HepG2 (cell line): ENCODE data around the gene ELSPBP1. TPM values are rescaled to one million over a fixed set of nuclear protein-coding genes. Genes with fewer than 3 reads are reported as not detected.

Experiments used
- ATAC-seq: fragments of 200-7000 bp; cut with Tn5 transposase; 3 replicates; pipeline ENCODE4 v1.9.1; 2020; ENCODE audit warnings: mild to moderate bottlenecking, moderate library complexity
- BruUV-seq: library from RNA; stranded (reverse); fragments of 400-500 nt; replicated peaks from 2 replicates; lab custom pipeline; 2021; lab: Mats Ljungman, UMichigan
- CTCF ChIA-PET: fragments of 300-600 bp; formaldehyde crosslinking; extraction: SDS; loops from one replicate; lab custom pipeline; 2021; ENCODE audit warnings: low total read pairs, inconsistent platforms, low intra/inter-chr PET ratio; lab: Yijun Ruan, JAX
- POLR2A ChIA-PET: fragments of 350-600 bp; sonication (Branson Sonifier 250); formaldehyde crosslinking; loops from one replicate; lab custom pipeline; 2020; ENCODE audit warnings: antibody characterized with exemption, inconsistent platforms; lab: Yijun Ruan, JAX
- DNase-seq: peaks from one replicate; pipeline ENCODE4 v3.0.0-alpha.2; 2015; ENCODE audit warnings: low spot score
- FAIRE-seq: peaks from 3 replicates; lab custom pipeline; 2011; peaks lifted over from hg19 to GRCh38; lab: Jason Lieb, UNC
- H2AFZ ChIP-seq: one replicate; pipeline ENCODE4 v1.6.1; 2011; ENCODE audit warnings: low read length, inconsistent platforms
- H3K27ac ChIP-seq: fragments of 300-600 bp; 3 replicates; pipeline ENCODE4 v1.8.0; 2011; ENCODE audit warnings: mixed run types, mild to moderate bottlenecking, mixed read lengths, low read length, inconsistent platforms; ENCODE audit not compliant: insufficient read depth; ENCODE audit errors: extremely low read length
- H3K27me3 ChIP-seq, 2 experiments: fragments of 200-600 bp in 1 of 2; 2 replicates in 1 of 2; 3 replicates in 1 of 2; pipeline versions ENCODE4 v1.6.0 to v1.8.0; 2011; ENCODE audit warnings: low read length in 2 of 2, mild to moderate bottlenecking in 2 of 2, moderate library complexity in 2 of 2, inconsistent platforms in 1 of 2; ENCODE audit not compliant: insufficient read depth in 2 of 2, control insufficient read depth in 1 of 2
- H3K36me3 ChIP-seq, 2 experiments: fragments of 200-600 bp in 1 of 2; replicated peaks in 1 of 2; 2 replicates in 1 of 2; 3 replicates in 1 of 2; pipeline versions ENCODE4 v1.5.1 to v1.8.0; 2011; ENCODE audit warnings: low read length in 2 of 2, inconsistent platforms in 1 of 2; ENCODE audit not compliant: insufficient read depth in 2 of 2, control insufficient read depth in 1 of 2
- H3K4me1 ChIP-seq: 2 replicates; pipeline ENCODE4 v1.5.1; 2012; ENCODE audit warnings: low read length, inconsistent platforms; ENCODE audit not compliant: insufficient read depth
- H3K4me2 ChIP-seq: 2 replicates; pipeline ENCODE4 v1.6.0; 2011; ENCODE audit warnings: low read depth, low read length, inconsistent platforms
- H3K4me3 ChIP-seq, 3 experiments: fragments of 200-600 bp in 1 of 3; sonication (generic), shearing (Covaris generic) in 1 of 3; replicated peaks in 1 of 3; 2 replicates each; pipeline ENCODE4 v1.5.1; 2011 to 2016; ENCODE audit warnings: low read length in 3 of 3, inconsistent platforms in 2 of 3, low read depth in 2 of 3, mild to moderate bottlenecking in 2 of 3, control low read depth in 1 of 3, mixed read lengths in 1 of 3; ENCODE audit not compliant: insufficient read depth in 1 of 3
- H3K79me2 ChIP-seq: one replicate; pipeline ENCODE4 v1.6.1; 2011; ENCODE audit warnings: low read length, inconsistent platforms; ENCODE audit not compliant: insufficient read depth
- H3K9ac ChIP-seq: 2 replicates; pipeline ENCODE4 v1.6.0; 2011; ENCODE audit warnings: mild to moderate bottlenecking, low read depth, low read length, inconsistent platforms; ENCODE audit not compliant: insufficient read depth
- H3K9me3 ChIP-seq: 2 replicates; pipeline ENCODE4 v1.5.1; 2012; ENCODE audit warnings: mild to moderate bottlenecking, low read length
- H4K20me1 ChIP-seq: 2 replicates; pipeline ENCODE4 v1.6.0; 2011; ENCODE audit warnings: inconsistent platforms, mild to moderate bottlenecking, low read length, moderate library complexity; ENCODE audit not compliant: insufficient read depth
- BRD4 ChIP-seq: sonication (generic); formaldehyde crosslinking; IDR thresholded peaks from 2 replicates; pipeline ENCODE4 v1.4.0; 2020; ENCODE audit warnings: missing genetic modification reagents
- EEA1 ChIP-seq: sonication (generic); formaldehyde crosslinking; IDR thresholded peaks from 2 replicates; pipeline ENCODE4 v1.5.1; 2020; ENCODE audit warnings: mild to moderate bottlenecking, missing genetic modification reagents, borderline replicate concordance
- KAT8 ChIP-seq: IDR thresholded peaks from 2 replicates; pipeline ENCODE4 v1.6.1; 2016; ENCODE audit warnings: missing genetic modification reagents, missing compliant biosample characterization
- NBN ChIP-seq: fragments of 450-650 bp; conservative IDR thresholded peaks from 2 replicates; pipeline ENCODE4 v1.6.1; 2017
- ONECUT2 ChIP-seq: sonication (generic); formaldehyde crosslinking; IDR thresholded peaks from 2 replicates; pipeline ENCODE4 v1.4.0; 2020; ENCODE audit warnings: missing genetic modification reagents
- SNAI1 ChIP-seq: sonication (generic); formaldehyde crosslinking; IDR thresholded peaks from 2 replicates; pipeline ENCODE4 v1.5.0; 2020; ENCODE audit warnings: mild to moderate bottlenecking, missing genetic modification reagents, borderline replicate concordance
- SRSF9 ChIP-seq: fragments of 200-400 bp; formaldehyde crosslinking; IDR thresholded peaks from 2 replicates; pipeline ENCODE4 v1.6.1; 2018; ENCODE audit warnings: borderline replicate concordance, mild to moderate bottlenecking, low read depth, low read length; ENCODE audit not compliant: insufficient read depth, poor library complexity, severe bottlenecking
- WIZ ChIP-seq: sonication (generic); formaldehyde crosslinking; IDR thresholded peaks from 2 replicates; pipeline ENCODE4 v1.5.1; 2020; ENCODE audit warnings: mild to moderate bottlenecking, missing genetic modification reagents
- ZNF3 ChIP-seq: IDR thresholded peaks from 2 replicates; pipeline ENCODE4 v1.7.0; 2017; ENCODE audit warnings: inconsistent platforms
- ZSCAN12 ChIP-seq: sonication (generic); formaldehyde crosslinking; IDR thresholded peaks from 2 replicates; pipeline ENCODE4 v1.9.0; 2021; ENCODE audit warnings: mild to moderate bottlenecking, missing genetic modification reagents
- WGBS: methylation state at CpG from one replicate; pipeline ENCODE4 v1.1.6; 2017; ENCODE audit warnings: low lambda C conversion rate; 5-methylcytosine and 5-hydroxymethylcytosine counted together
- in situ Hi-C: cut with HindIII; loops from 2 replicates; pipeline ENCODE4 v1.10.0; 2017; ENCODE audit warnings: low pct_unique_long_range_greater_than_20kb; ENCODE audit not compliant: extremely low pct_ligation_motif_present
- intact Hi-C: fragments of 100-400 bp; cut with micrococcal nuclease; formaldehyde crosslinking; loops from one replicate; pipeline ENCODE4 v1.10.0; 2022; ENCODE audit not compliant: unreplicated experiment
- polyA plus RNA-seq, 8 experiments: library from polyadenylated mRNA; depleted of rRNA in 3 of 8; stranded (reverse) in 7 of 8; unstranded in 1 of 8; fragments of >200 nt; fragmentation: Illumina TruSeq in 4 of 8; extraction: Trizol in 4 of 8; gene quantifications; 2 replicates each; pipeline versions ENCODE4 v1.2.1 to v1.2.3, GENCODE V29; 2011 to 2016; ENCODE audit warnings: low read depth in 4 of 8, missing spikeins in 1 of 8, mixed read lengths in 1 of 8; ENCODE audit not compliant: insufficient read depth in 1 of 8
- total RNA-seq, 5 experiments: library from RNA; depleted of rRNA; stranded (reverse); fragments of >200 nt; fragmentation: Illumina TruSeq; extraction: Trizol; gene quantifications; 2 replicates each; pipeline ENCODE4 v1.2.3, GENCODE V29; 2016; ENCODE audit warnings: low read depth in 1 of 5
- TF ChIP-seq, protein P1 (sequence below): conservative IDR thresholded peaks from 2 replicates; pipeline ENCODE4 v1.6.1; 2018; ENCODE audit warnings: missing genetic modification reagents
- TF ChIP-seq, protein P2 (sequence below): sonication (generic); formaldehyde crosslinking; IDR thresholded peaks from 2 replicates; pipeline ENCODE4 v1.8.0; 2022; ENCODE audit warnings: low read depth, missing genetic modification reagents
- TF ChIP-seq, protein P3 (sequence below): sonication (generic); formaldehyde crosslinking; IDR thresholded peaks from 2 replicates; pipeline ENCODE4 v1.4.0; 2020; ENCODE audit warnings: missing genetic modification reagents
- TF ChIP-seq, protein P4 (sequence below): sonication (generic); formaldehyde crosslinking; IDR thresholded peaks from 2 replicates; pipeline ENCODE4 v1.4.0; 2020; ENCODE audit warnings: missing genetic modification reagents, low read depth, mild to moderate bottlenecking, borderline replicate concordance

Gene ELSPBP1
- total and polyA plus RNA-seq, 2 of the 13 experiments (the other 11 are each of a cell fraction or from before 2014, with no cell fraction given): not detected

GRCh38 chr19:48029431-48029830 lies 35.0 kb downstream of the ELSPBP1 start:
- H3K27me3 ChIP-seq: peaks cover 0 to 26% of the 10 kb centered on the region in 2 experiments
- in situ Hi-C loops (no loop called here), intact Hi-C loops (no loop called here)
- H3K4me2 ChIP-seq: no peak overlapping the region
- no peak overlapping the region for H3K9ac ChIP-seq
- ATAC-seq (no peak), DNase-seq (no peak), FAIRE-seq (no peak)
- H3K79me2 ChIP-seq: no peaks in the 10 kb centered on the region
- H3K36me3 ChIP-seq: no peaks in the 10 kb centered on the region
- H2AFZ ChIP-seq: no peak overlapping the region
- no TSS peak for BruUV-seq
- CTCF ChIA-PET: no interaction called here
- H3K9me3 ChIP-seq: no peaks in the 10 kb centered on the region
- no peaks in the 10 kb centered on the region for H3K4me1 ChIP-seq
- TF ChIP-seq BRD4 (CRISPR knock-in tag) (no peak), WIZ (CRISPR knock-in tag) (no peak), ZNF3 (CRISPR knock-in tag) (no peak)
- TF ChIP-seq, protein P1, sequence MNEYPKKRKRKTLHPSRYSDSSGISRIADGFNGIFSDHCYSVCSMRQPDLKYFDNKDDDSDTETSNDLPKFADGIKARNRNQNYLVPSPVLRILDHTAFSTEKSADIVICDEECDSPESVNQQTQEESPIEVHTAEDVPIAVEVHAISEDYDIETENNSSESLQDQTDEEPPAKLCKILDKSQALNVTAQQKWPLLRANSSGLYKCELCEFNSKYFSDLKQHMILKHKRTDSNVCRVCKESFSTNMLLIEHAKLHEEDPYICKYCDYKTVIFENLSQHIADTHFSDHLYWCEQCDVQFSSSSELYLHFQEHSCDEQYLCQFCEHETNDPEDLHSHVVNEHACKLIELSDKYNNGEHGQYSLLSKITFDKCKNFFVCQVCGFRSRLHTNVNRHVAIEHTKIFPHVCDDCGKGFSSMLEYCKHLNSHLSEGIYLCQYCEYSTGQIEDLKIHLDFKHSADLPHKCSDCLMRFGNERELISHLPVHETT (CRISPR knock-in tag): no peak
- 16% methylated on average over 7 of the region's 7 CpGs for WGBS
- H3K4me3 ChIP-seq: no peak overlapping the region
- POLR2A ChIA-PET: no interaction called here
- no peaks in the 10 kb centered on the region for H4K20me1 ChIP-seq
- H3K27ac ChIP-seq: no peak overlapping the region

DNA sequence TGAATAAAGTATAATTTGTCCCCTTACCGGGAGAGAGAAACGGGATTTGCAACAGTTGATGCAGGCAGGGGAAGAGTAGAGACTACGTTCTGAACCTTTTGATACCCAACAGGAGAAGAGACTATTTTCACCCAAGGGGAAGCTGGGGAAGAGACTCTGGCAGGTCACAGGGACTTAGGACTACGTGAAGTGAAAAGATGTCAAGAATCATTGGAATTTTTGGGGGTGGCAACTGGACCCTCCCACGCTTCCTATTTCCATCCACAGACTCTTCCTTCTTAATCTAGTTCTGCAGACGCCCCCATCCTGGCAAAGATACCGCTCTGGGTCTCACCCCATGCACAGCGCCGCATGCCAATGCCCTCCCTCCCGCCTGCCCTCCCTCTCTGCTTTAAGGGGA lies 35.6 kb downstream of the ELSPBP1 start:
- ATAC-seq (no peak), DNase-seq (no peak), FAIRE-seq (no peak)
- Histone ChIP-seq H3K4me1 (no peaks in the 10 kb centered on the region), H3K9ac (no peak overlapping the region), H3K4me3 (no peak overlapping the region), H3K79me2 (no peaks in the 10 kb centered on the region), H2AFZ (no peak overlapping the region), H3K9me3 (no peaks in the 10 kb centered on the region), H3K27ac (no peak overlapping the region), H3K4me2 (no peak overlapping the region), H3K27me3 (peaks cover 0 to 20% of the 10 kb centered on the region in 2 experiments), H3K36me3 (no peaks in the 10 kb centered on the region), H4K20me1 (no peaks in the 10 kb centered on the region)
- ChIA-PET CTCF (no interaction called here), POLR2A (no interaction called here)
- 26% methylated on average over 9 of the region's 10 CpGs for WGBS
- in situ Hi-C loops (no loop called here), intact Hi-C loops (no loop called here)
- BruUV-seq: no TSS peak
- TF ChIP-seq, protein P2, sequence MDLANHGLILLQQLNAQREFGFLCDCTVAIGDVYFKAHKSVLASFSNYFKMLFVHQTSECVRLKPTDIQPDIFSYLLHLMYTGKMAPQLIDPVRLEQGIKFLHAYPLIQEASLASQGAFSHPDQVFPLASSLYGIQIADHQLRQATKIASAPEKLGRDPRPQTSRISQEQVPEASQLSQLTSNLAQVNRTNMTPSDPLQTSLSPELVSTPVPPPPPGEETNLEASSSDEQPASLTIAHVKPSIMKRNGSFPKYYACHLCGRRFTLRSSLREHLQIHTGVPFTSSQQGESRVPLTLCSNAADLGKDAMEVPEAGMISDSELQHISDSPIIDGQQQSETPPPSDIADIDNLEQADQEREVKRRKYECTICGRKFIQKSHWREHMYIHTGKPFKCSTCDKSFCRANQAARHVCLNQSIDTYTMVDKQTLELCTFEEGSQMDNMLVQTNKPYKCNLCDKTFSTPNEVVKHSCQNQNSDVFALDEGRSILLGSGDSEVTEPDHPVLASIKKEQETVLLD (CRISPR knock-in tag): no peak
- TF ChIP-seq, protein P3, sequence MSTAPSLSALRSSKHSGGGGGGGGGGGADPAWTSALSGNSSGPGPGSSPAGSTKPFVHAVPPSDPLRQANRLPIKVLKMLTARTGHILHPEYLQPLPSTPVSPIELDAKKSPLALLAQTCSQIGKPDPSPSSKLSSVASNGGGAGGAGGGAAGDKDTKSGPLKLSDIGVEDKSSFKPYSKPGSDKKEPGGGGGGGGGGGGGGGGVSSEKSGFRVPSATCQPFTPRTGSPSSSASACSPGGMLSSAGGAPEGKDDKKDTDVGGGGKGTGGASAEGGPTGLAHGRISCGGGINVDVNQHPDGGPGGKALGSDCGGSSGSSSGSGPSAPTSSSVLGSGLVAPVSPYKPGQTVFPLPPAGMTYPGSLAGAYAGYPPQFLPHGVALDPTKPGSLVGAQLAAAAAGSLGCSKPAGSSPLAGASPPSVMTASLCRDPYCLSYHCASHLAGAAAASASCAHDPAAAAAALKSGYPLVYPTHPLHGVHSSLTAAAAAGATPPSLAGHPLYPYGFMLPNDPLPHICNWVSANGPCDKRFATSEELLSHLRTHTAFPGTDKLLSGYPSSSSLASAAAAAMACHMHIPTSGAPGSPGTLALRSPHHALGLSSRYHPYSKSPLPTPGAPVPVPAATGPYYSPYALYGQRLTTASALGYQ (CRISPR knock-in tag): no peak
- TF ChIP-seq, protein P4, sequence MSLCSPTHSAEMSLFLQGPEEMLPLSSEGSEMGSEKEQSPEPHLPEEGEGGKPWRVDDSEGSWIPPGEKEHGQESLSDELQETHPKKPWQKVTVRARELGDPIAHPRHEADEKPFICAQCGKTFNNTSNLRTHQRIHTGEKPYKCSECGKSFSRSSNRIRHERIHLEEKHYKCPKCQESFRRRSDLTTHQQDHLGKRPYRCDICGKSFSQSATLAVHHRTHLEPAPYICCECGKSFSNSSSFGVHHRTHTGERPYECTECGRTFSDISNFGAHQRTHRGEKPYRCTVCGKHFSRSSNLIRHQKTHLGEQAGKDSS (CRISPR knock-in tag): no peak
- TF ChIP-seq ZSCAN12 (CRISPR knock-in tag) (no peak), SRSF9 (no peak), KAT8 (CRISPR knock-in tag) (no peak), EEA1 (CRISPR knock-in tag) (no peak), NBN (no peak), ONECUT2 (CRISPR knock-in tag) (no peak), SNAI1 (CRISPR knock-in tag) (no peak)
